HG02678 (cell line): Measurements from ENCODE around the gene PRR14.

Experiments used
- ATAC-seq: cut with Tn5 transposase; IDR thresholded peaks from one replicate; pipeline ENCODE4 v1.9.1; 2021; ENCODE audit warnings: mild to moderate bottlenecking, moderate library complexity; ENCODE audit not compliant: unreplicated experiment

Gene PRR14

GRCh38 chr16:30650369-30651123 lies at the start of gene PRR14:
Gene PRR14 (plus strand): TSS chr16:30650960. CDS start chr16:30651646, 686 bp downstream.
- ATAC-seq, result peak; percentile 78

- no peak for ATAC-seq
Measured at GRCh38 chr16:30601966-30602365, 48.8 kb upstream of the PRR14 start.

- ATAC-seq, result no peak
Measured at GRCh38 chr16:30602616-30603277, 48.0 kb upstream of the PRR14 start.

- ATAC-seq, result no peak
Measured at GRCh38 chr16:30603945-30604315, 46.8 kb upstream of the PRR14 start.

- ATAC-seq, result no peak
Measured at GRCh38 chr16:30604316-30604947, 46.3 kb upstream of the PRR14 start.

GRCh38 chr16:30605158-30605557 lies 45.6 kb upstream of the PRR14 start:
- ATAC-seq, result no peak

GRCh38 chr16:30606004-30606403 lies 44.8 kb upstream of the PRR14 start:
- no peak for ATAC-seq

GRCh38 chr16:30609002-30609925 lies 41.5 kb upstream of the PRR14 start:
- peak; percentile 26 for ATAC-seq

GRCh38 chr16:30609926-30610839 lies 40.6 kb upstream of the PRR14 start, which contains the start of gene ZNF689:
Gene ZNF689 (minus strand): TSS chr16:30610389. CDS start chr16:30610041, 348 bp downstream.
- peak; percentile 88 for ATAC-seq

GRCh38 chr16:30615358-30616091 lies 35.2 kb upstream of the PRR14 start:
- no peak for ATAC-seq

GRCh38 chr16:30619202-30619601 lies 31.6 kb upstream of the PRR14 start:
- ATAC-seq, result no peak

GRCh38 chr16:30619638-30620037 lies 31.1 kb upstream of the PRR14 start:
- no peak for ATAC-seq

GRCh38 chr16:30620169-30620568 lies 30.6 kb upstream of the PRR14 start:
- ATAC-seq, result no peak

GRCh38 chr16:30621765-30622164 lies 29.0 kb upstream of the PRR14 start:
- ATAC-seq, result no peak

- ATAC-seq, result no peak
Measured at GRCh38 chr16:30622455-30623032, 28.2 kb upstream of the PRR14 start.

- ATAC-seq, result no peak
Measured at GRCh38 chr16:30623536-30624283, 27.1 kb upstream of the PRR14 start.

- no peak for ATAC-seq
Measured at GRCh38 chr16:30626236-30626635, 24.5 kb upstream of the PRR14 start.
